Amniotic stem cell (primary cell): Measurements from ENCODE around the gene KIF21A.
A peak's percentile ranks its signal among the peaks of the same experiment; 100 is the strongest.
"Not testable (repeated sequence)": the region's sequence is repeated elsewhere in the genome, so short reads cannot be mapped to it uniquely, and the experiment has no call there.

Experiments
- DNase-seq: peaks from one replicate; lab custom pipeline; 2025; lab: John Stamatoyannopoulos, UW

KIF21A gene

GRCh38 chr12:39443081-39443928 lies at the start of gene KIF21A:
TSS of gene KIF21A (minus strand) at chr12:39443120. CDS start at chr12:39442970, 150 bp downstream.
- DNase-seq: peak; percentile 64

GRCh38 chr12:39490500-39491282 lies 47.8 kb upstream of the KIF21A start:
- DNase-seq: no peak

GRCh38 chr12:39483597-39483996 lies 40.7 kb upstream of the KIF21A start:
- DNase-seq: no peak

GRCh38 chr12:39483042-39483441 lies 40.1 kb upstream of the KIF21A start:
- DNase-seq: no peak

- no peak for DNase-seq
Observed at GRCh38 chr12:39476894-39477293, 34.0 kb upstream of the KIF21A start.

- no peak for DNase-seq
Observed at GRCh38 chr12:39476121-39476520, 33.2 kb upstream of the KIF21A start.

GRCh38 chr12:39475136-39475535 lies 32.2 kb upstream of the KIF21A start:
- not testable (repeated sequence) for DNase-seq

- no peak for DNase-seq
Observed at GRCh38 chr12:39467432-39467870, 24.5 kb upstream of the KIF21A start.

GRCh38 chr12:39464976-39465695 lies 22.2 kb upstream of the KIF21A start:
- no peak for DNase-seq

- DNase-seq: no peak
Observed at GRCh38 chr12:39461059-39461458, 18.1 kb upstream of the KIF21A start.

GRCh38 chr12:39459027-39459434 lies 16.1 kb upstream of the KIF21A start:
- no peak for DNase-seq

GRCh38 chr12:39451977-39452376 lies 9.1 kb upstream of the KIF21A start:
- DNase-seq: no peak

- DNase-seq: no peak
Observed at GRCh38 chr12:39448038-39448437, 5.1 kb upstream of the KIF21A start.

GRCh38 chr12:39443929-39444209 lies 949 bp upstream of the KIF21A start:
- DNase-seq: no peak

- DNase-seq: no peak
Observed at GRCh38 chr12:39442831-39443080, 164 bp downstream of the KIF21A start.

GRCh38 chr12:39441963-39442830 lies 723 bp downstream of the KIF21A start:
- DNase-seq: no peak

GRCh38 chr12:39441189-39441962 lies 1.5 kb downstream of the KIF21A start:
- DNase-seq: no peak

- DNase-seq: no peak
Observed at GRCh38 chr12:39440781-39441180, 2.1 kb downstream of the KIF21A start.

GRCh38 chr12:39440101-39440500 lies 2.8 kb downstream of the KIF21A start:
- no peak for DNase-seq

GRCh38 chr12:39435531-39435930 lies 7.4 kb downstream of the KIF21A start:
- DNase-seq: no peak

- DNase-seq: no peak
Observed at GRCh38 chr12:39431797-39432196, 11.1 kb downstream of the KIF21A start.
